Colonic mucosa (tissue), 4 donors: ENCODE measurements around the gene DYNC1I1. TPM values are rescaled to one million over a fixed set of nuclear protein-coding genes. Genes with fewer than 3 reads are reported as not detected.

Experiments used
- DNase-seq: peaks from one replicate; pipeline ENCODE4 v3.0.0-alpha.2; 2020
- H3K27ac ChIP-seq: fragments of 200-600 bp; one replicate; pipeline ENCODE4 v1.8.0; 2021
- H3K27me3 ChIP-seq: fragments of 200-600 bp; one replicate; pipeline ENCODE4 v1.8.0; 2021
- H3K36me3 ChIP-seq: fragments of 200-600 bp; one replicate; pipeline ENCODE4 v1.8.0; 2021
- H3K4me1 ChIP-seq: fragments of 200-600 bp; one replicate; pipeline ENCODE4 v1.8.0; 2021; ENCODE audit warnings: mild to moderate bottlenecking
- H3K4me3 ChIP-seq: fragments of 200-600 bp; one replicate; pipeline ENCODE4 v1.8.0; 2021
- H3K9ac ChIP-seq, 2 donors: one replicate each; pipeline ENCODE4 v1.7.0; 2013; ENCODE audit warnings: control low read depth in 2 of 2, low read depth in 2 of 2, low read length in 2 of 2
- H3K9me3 ChIP-seq: fragments of 200-600 bp; one replicate; pipeline ENCODE4 v1.8.0; 2021
- CTCF ChIP-seq: fragments of 200-600 bp; IDR thresholded peaks from one replicate; pipeline ENCODE4 v1.8.0; 2022; ENCODE audit warnings: antibody characterized with exemption, mild to moderate bottlenecking
- intact Hi-C: fragments of 100-400 bp; cut with DNase I; formaldehyde crosslinking; loops from one replicate; pipeline ENCODE4 v1.14.1; 2022
- total RNA-seq, 2 donors: library from RNA; stranded (reverse); fragmentation: NEBNext Ultra II Directional in 1 of 2; extraction: Animal tissue kit (Norgen Biotek cat#: 25700) in 1 of 2; gene quantifications; one replicate each; pipeline ENCODE4 v1.2.1, GENCODE V29; 2021
- donor health status: healthy.
- donor health status: DM: no; HTN: no; CAD: no.
- donor health status: DM: no; HTN: no; CAD: no.

Gene DYNC1I1
- total RNA-seq, 2 donors from 2014 or later, result 0.54 to 1.8 TPM

- no peak overlapping the region for H3K27ac ChIP-seq
- DNase-seq, result no peak
- no peak overlapping the region for H3K9ac ChIP-seq
- no peak overlapping the region for H3K4me3 ChIP-seq
- intact Hi-C loops, result no loop called here
- H3K36me3 ChIP-seq, result no peaks in the 10 kb centered on the region
- no peaks in the 10 kb centered on the region for H3K9me3 ChIP-seq
- TF ChIP-seq CTCF, result no peak
- no peaks in the 10 kb centered on the region for H3K4me1 ChIP-seq
- no peaks in the 10 kb centered on the region for H3K27me3 ChIP-seq
Measured at GRCh38 chr7:95811846-95812445, 39.6 kb downstream of the DYNC1I1 start.

GRCh38 chr7:95814721-95815120 is 42.4 kb downstream of the DYNC1I1 start:
- no peaks in the 10 kb centered on the region for H3K9me3 ChIP-seq
- no peaks in the 10 kb centered on the region for H3K4me1 ChIP-seq
- no peak for TF ChIP-seq CTCF
- DNase-seq, result no peak
- no peaks in the 10 kb centered on the region for H3K27me3 ChIP-seq
- H3K36me3 ChIP-seq, result no peaks in the 10 kb centered on the region
- no peak overlapping the region for H3K27ac ChIP-seq
- no peak overlapping the region for H3K4me3 ChIP-seq
- H3K9ac ChIP-seq, result no peak overlapping the region
- intact Hi-C loops, result no loop called here

GRCh38 chr7:95817866-95818640 is 45.7 kb downstream of the DYNC1I1 start:
- TF ChIP-seq CTCF, result no peak
- no peak overlapping the region for H3K27ac ChIP-seq
- intact Hi-C loops, result no loop called here
- no peak overlapping the region for H3K4me3 ChIP-seq
- no peaks in the 10 kb centered on the region for H3K27me3 ChIP-seq
- H3K36me3 ChIP-seq, result no peaks in the 10 kb centered on the region
- no peaks in the 10 kb centered on the region for H3K9me3 ChIP-seq
- H3K9ac ChIP-seq, result no peak overlapping the region
- no peaks in the 10 kb centered on the region for H3K4me1 ChIP-seq
- DNase-seq, result no peak

- H3K27me3 ChIP-seq, result no peaks in the 10 kb centered on the region
- H3K4me1 ChIP-seq, result no peaks in the 10 kb centered on the region
- no peaks in the 10 kb centered on the region for H3K9me3 ChIP-seq
- H3K4me3 ChIP-seq, result no peak overlapping the region
- no peak overlapping the region for H3K27ac ChIP-seq
- H3K36me3 ChIP-seq, result no peaks in the 10 kb centered on the region
- H3K9ac ChIP-seq, result no peak overlapping the region
- intact Hi-C loops, result no loop called here
- no peak for DNase-seq
- no peak for TF ChIP-seq CTCF
Measured at GRCh38 chr7:95820778-95821177, 48.4 kb downstream of the DYNC1I1 start.

GRCh38 chr7:95822717-95823116 is 50.4 kb downstream of the DYNC1I1 start:
- no peaks in the 10 kb centered on the region for H3K4me1 ChIP-seq
- H3K4me3 ChIP-seq, result no peak overlapping the region
- intact Hi-C loops, result no loop called here
- no peak for TF ChIP-seq CTCF
- no peak overlapping the region for H3K27ac ChIP-seq
- no peaks in the 10 kb centered on the region for H3K36me3 ChIP-seq
- no peak for DNase-seq
- H3K9me3 ChIP-seq, result no peaks in the 10 kb centered on the region
- H3K9ac ChIP-seq, result no peak overlapping the region
- no peaks in the 10 kb centered on the region for H3K27me3 ChIP-seq
